WTC11 (cell line): ENCODE results near the gene GPR157. TPM values are rescaled to one million over a fixed set of nuclear protein-coding genes. Genes with fewer than 3 reads are reported as not detected.
A peak's percentile ranks its signal among the peaks of the same experiment; 100 is the strongest.
"Not testable (repeated sequence)": the region's sequence is repeated elsewhere in the genome, so short reads cannot be mapped to it uniquely, and the experiment has no call there.

Source experiments
- ATAC-seq: fragments of 200-7000 bp; cut with Tn5 transposase; 2 replicates; pipeline ENCODE4 v1.10.0; 2021; ENCODE audit warnings: mild to moderate bottlenecking, moderate library complexity
- CTCF ChIA-PET: fragments of 300-600 bp; sonication (Branson Sonifier 250); formaldehyde crosslinking; loops from one replicate; lab custom pipeline; 2021; ENCODE audit warnings: antibody characterized with exemption; lab: Charles Lee
- POLR2A ChIA-PET: fragments of 350-600 bp; sonication (Branson Sonifier 250); formaldehyde crosslinking; loops from one replicate; lab custom pipeline; 2021; ENCODE audit warnings: antibody characterized with exemption; lab: Charles Lee
- DNase-seq: peaks from one replicate; pipeline ENCODE4 v3.0.0; 2021; ENCODE audit warnings: low spot score
- H3K27ac Mint-ChIP-seq: 2 replicates; pipeline ENCODE4 v1.8.0; 2021; ENCODE audit warnings: mixed read lengths
- H3K27me3 Mint-ChIP-seq: 2 replicates; pipeline ENCODE4 v1.8.0; 2021; ENCODE audit warnings: low read depth, mild to moderate bottlenecking, moderate library complexity, mixed read lengths
- H3K36me3 Mint-ChIP-seq: 2 replicates; pipeline ENCODE4 v1.8.0; 2021; ENCODE audit warnings: mixed read lengths
- H3K4me1 Mint-ChIP-seq: 2 replicates; pipeline ENCODE4 v1.8.0; 2022; ENCODE audit warnings: mixed read lengths
- H3K4me3 Mint-ChIP-seq: 2 replicates; pipeline ENCODE4 v1.8.0; 2021; ENCODE audit warnings: mild to moderate bottlenecking, moderate library complexity, mixed read lengths
- H3K9me3 Mint-ChIP-seq: 2 replicates; pipeline ENCODE4 v1.8.0; 2021; ENCODE audit warnings: mixed read lengths
- ATF1 ChIP-seq: sonication (generic); formaldehyde crosslinking; IDR thresholded peaks from 2 replicates; pipeline ENCODE4 v1.8.1; 2023; ENCODE audit warnings: mild to moderate bottlenecking, moderate library complexity, missing genetic modification reagents
- ATF3 ChIP-seq: sonication (generic); formaldehyde crosslinking; conservative IDR thresholded peaks from 2 replicates; pipeline ENCODE4 v1.8.1; 2022; ENCODE audit warnings: mild to moderate bottlenecking, missing genetic modification reagents
- ATF6 ChIP-seq: sonication (generic); formaldehyde crosslinking; IDR thresholded peaks from 2 replicates; pipeline ENCODE4 v1.8.1; 2023; ENCODE audit warnings: mild to moderate bottlenecking, missing genetic modification reagents
- CREB1 ChIP-seq: sonication (generic); formaldehyde crosslinking; IDR thresholded peaks from 2 replicates; pipeline ENCODE4 v1.8.0; 2023; ENCODE audit warnings: mild to moderate bottlenecking, missing genetic modification reagents
- HMGA2 ChIP-seq: fragments of 250-450 bp; sonication (Bioruptor Pico); IDR thresholded peaks from 2 replicates; pipeline ENCODE4 v1.4.0; 2021; ENCODE audit warnings: mild to moderate bottlenecking, moderate library complexity
- IRF1 ChIP-seq: sonication (generic); formaldehyde crosslinking; IDR thresholded peaks from 2 replicates; pipeline ENCODE4 v1.8.0; 2023; ENCODE audit warnings: missing genetic modification reagents
- IRF2 ChIP-seq: sonication (generic); formaldehyde crosslinking; IDR thresholded peaks from 2 replicates; pipeline ENCODE4 v1.8.0; 2022; ENCODE audit warnings: low read depth, missing genetic modification reagents, borderline replicate concordance
- JAZF1 ChIP-seq: fragments of 250-450 bp; sonication (Bioruptor Pico); IDR thresholded peaks from 2 replicates; pipeline ENCODE4 v1.9.0; 2021; ENCODE audit warnings: moderate library complexity, mild to moderate bottlenecking, inconsistent platforms
- PRRX2 ChIP-seq: fragments of 250-450 bp; sonication (Bioruptor Pico); IDR thresholded peaks from 2 replicates; pipeline ENCODE4 v1.8.0; 2021; ENCODE audit warnings: mild to moderate bottlenecking
- RELA ChIP-seq: sonication (generic); formaldehyde crosslinking; IDR thresholded peaks from 2 replicates; pipeline ENCODE4 v1.8.1; 2022; ENCODE audit warnings: missing genetic modification reagents, mild to moderate bottlenecking, borderline replicate concordance
- SMAD3 ChIP-seq: sonication (generic); formaldehyde crosslinking; IDR thresholded peaks from 2 replicates; pipeline ENCODE4 v1.8.0; 2022; ENCODE audit warnings: missing genetic modification reagents, mild to moderate bottlenecking, borderline replicate concordance
- ZMAT4 ChIP-seq: fragments of 250-450 bp; sonication (Bioruptor Pico); IDR thresholded peaks from 2 replicates; pipeline ENCODE4 v1.9.0; 2021; ENCODE audit warnings: mild to moderate bottlenecking
- ZNF138 ChIP-seq: sonication (generic); formaldehyde crosslinking; conservative IDR thresholded peaks from 2 replicates; pipeline ENCODE4 v1.8.1; 2022; ENCODE audit warnings: mild to moderate bottlenecking, moderate library complexity, missing genetic modification reagents
- ZNF317 ChIP-seq: sonication (generic); formaldehyde crosslinking; IDR thresholded peaks from 2 replicates; pipeline ENCODE4 v1.8.1; 2023; ENCODE audit warnings: low read depth, mild to moderate bottlenecking, moderate library complexity, missing genetic modification reagents, borderline replicate concordance
- ZNF425 ChIP-seq: fragments of 250-450 bp; sonication (Bioruptor Pico); conservative IDR thresholded peaks from 2 replicates; pipeline ENCODE4 v1.9.0; 2021; ENCODE audit warnings: mild to moderate bottlenecking
- total RNA-seq: library from RNA; stranded (reverse); gene quantifications from 3 replicates; pipeline ENCODE4 v1.2.3, GENCODE V29; 2021

GPR157 gene
- total RNA-seq, 1 experiment from 2014 or later, result 6.0 TPM

GRCh38 chr1:9125847-9126246 lies 3.1 kb downstream of the GPR157 start:
- POLR2A ChIA-PET, result not testable (repeated sequence)

GRCh38 chr1:9125325-9125724 lies 3.6 kb downstream of the GPR157 start:
- DNase-seq (no peak), ATAC-seq (no peak)
- H3K9me3 Mint-ChIP-seq, result no peaks in the 10 kb centered on the region
- ChIA-PET POLR2A (no interaction called here), CTCF (interaction anchor here (0.6 to 2.3 kb wide), 4 partner anchors 14 to 120 kb away, joined by 3 to 10 read pairs (median 4); no protein-coding TSS in a partner anchor)
- no peaks in the 10 kb centered on the region for H3K36me3 Mint-ChIP-seq
- TF ChIP-seq HMGA2 (no peak), IRF1 (CRISPR knock-in tag) (no peak), ATF1 (CRISPR knock-in tag) (no peak), RELA (no peak), ZMAT4 (CRISPR knock-in tag) (no peak), ZNF317 (no peak), IRF2 (CRISPR knock-in tag) (no peak), PRRX2 (CRISPR knock-in tag) (no peak), CREB1 (CRISPR knock-in tag) (no peak), ZNF425 (CRISPR knock-in tag) (no peak)
- no peak overlapping the region for H3K27ac Mint-ChIP-seq
- peaks cover 14% of the 10 kb centered on the region for H3K27me3 Mint-ChIP-seq
- no peak overlapping the region for H3K4me3 Mint-ChIP-seq
- peaks cover 22% of the 10 kb centered on the region for H3K4me1 Mint-ChIP-seq

More at GRCh38 chr1:9125847-9126246, 3.1 kb downstream of the GPR157 start:
- H3K4me3 Mint-ChIP-seq, H3K27ac Mint-ChIP-seq, H3K9me3 Mint-ChIP-seq, H3K36me3 Mint-ChIP-seq, ATAC-seq, DNase-seq: not testable (repeated sequence)
- Mint-ChIP-seq H3K27me3 (peaks cover 14% of the 10 kb centered on the region), H3K4me1 (peaks cover 22% of the 10 kb centered on the region)
- CTCF ChIA-PET, result interaction anchor here (0.6 to 2.3 kb wide), 3 partner anchors 15 to 16 kb away, joined by 3 to 10 read pairs (median 4); no protein-coding TSS in a partner anchor

- H3K27ac Mint-ChIP-seq, H3K4me3 Mint-ChIP-seq, H3K9me3 Mint-ChIP-seq, DNase-seq, POLR2A ChIA-PET, H3K36me3 Mint-ChIP-seq, ATAC-seq: not testable (repeated sequence)
- peaks cover 14% of the 10 kb centered on the region for H3K27me3 Mint-ChIP-seq
- CTCF ChIA-PET, result interaction anchor here (0.6 to 2.3 kb wide), 4 partner anchors 14 to 120 kb away, joined by 3 to 10 read pairs (median 3); no protein-coding TSS in a partner anchor
- H3K4me1 Mint-ChIP-seq, result peaks cover 19% of the 10 kb centered on the region
Measured at GRCh38 chr1:9124389-9124788, 4.5 kb downstream of the GPR157 start.

- ATAC-seq, POLR2A ChIA-PET, H3K4me3 Mint-ChIP-seq, H3K36me3 Mint-ChIP-seq, H3K27ac Mint-ChIP-seq, H3K9me3 Mint-ChIP-seq, DNase-seq: not testable (repeated sequence)
- CTCF ChIA-PET, result interaction anchor here (0.6 to 2.3 kb wide), 2 partner anchors 13 to 19 kb away, joined by 3 to 10 read pairs; no protein-coding TSS in a partner anchor
- peak; percentile 98 for TF ChIP-seq HMGA2
- peaks cover 14% of the 10 kb centered on the region for H3K27me3 Mint-ChIP-seq
- peaks cover 19% of the 10 kb centered on the region for H3K4me1 Mint-ChIP-seq
Measured at GRCh38 chr1:9123665-9124064, 5.2 kb downstream of the GPR157 start.

GRCh38 chr1:9121496-9122409 lies 7.1 kb downstream of the GPR157 start:
- CTCF ChIA-PET, result interaction anchor here (2.8 kb wide), 1 partner anchor 11 kb away, joined by 14 read pairs; no protein-coding TSS in a partner anchor
- DNase-seq, result no peak
- Mint-ChIP-seq H3K36me3 (no peaks in the 10 kb centered on the region), H3K4me1 (peaks cover 9% of the 10 kb centered on the region; the same call in 1 of the 2 replicates), H3K27me3 (no peaks in the 10 kb centered on the region), H3K9me3 (no peaks in the 10 kb centered on the region), H3K4me3 (no peak overlapping the region), H3K27ac (no peak overlapping the region)
- POLR2A ChIA-PET, result no interaction called here
- ATAC-seq, result no peak
- TF ChIP-seq SMAD3 (CRISPR knock-in tag) (no peak), ATF6 (no peak), ZNF138 (CRISPR knock-in tag) (no peak), ATF3 (CRISPR knock-in tag) (no peak), JAZF1 (CRISPR knock-in tag) (no peak)
